MM.1S (cell line): ENCODE measurements around the gene ENDOU.

Experiments used
- CTCF ChIP-seq: fragments of 300-600 bp; sonication (generic); IDR thresholded peaks from 2 replicates; pipeline ENCODE4 v1.5.1; 2016; ENCODE audit warnings: antibody characterized with exemption, low read length, mixed read lengths
- EZH2 ChIP-seq: fragments of 300-600 bp; sonication (generic); optimal IDR thresholded peaks from 2 replicates; pipeline ENCODE3; 2017; ENCODE audit warnings: low read depth, mild to moderate bottlenecking, antibody characterized with exemption, low read length, mixed read lengths

- TF ChIP-seq CTCF (peak; percentile 68), EZH2 (no peak)
Observed at GRCh38 chr12:47717443-47718193, 7.7 kb downstream of the ENDOU start.
